Tibial nerve (tissue), 4 donors: ENCODE results near the gene MUC2.

Source experiments
- EP300 ChIP-seq, 2 donors: sonication (generic); formaldehyde crosslinking; IDR thresholded peaks; one replicate each; pipeline ENCODE4 v1.6.1; 2017; ENCODE audit warnings: antibody characterized with exemption in 2 of 2, mild to moderate bottlenecking in 1 of 2
- POLR2A ChIP-seq, 2 donors: fragments of 450-650 bp; IDR thresholded peaks; one replicate each; pipeline ENCODE4 v1.6.1; 2017; ENCODE audit warnings: antibody characterized with exemption in 2 of 2, mild to moderate bottlenecking in 2 of 2, moderate library complexity in 2 of 2
- TF ChIP-seq, protein P1 (sequence below), 5 experiments: fragments of 200-600 bp in 3 of 5; fragments of 450-650 bp in 2 of 5; sonication (generic) in 3 of 5; IDR thresholded peaks; one replicate each; pipeline ENCODE4 v1.5.1; 2016 to 2019; ENCODE audit warnings: antibody characterized with exemption in 5 of 5, mild to moderate bottlenecking in 3 of 5, moderate library complexity in 2 of 5

DNA sequence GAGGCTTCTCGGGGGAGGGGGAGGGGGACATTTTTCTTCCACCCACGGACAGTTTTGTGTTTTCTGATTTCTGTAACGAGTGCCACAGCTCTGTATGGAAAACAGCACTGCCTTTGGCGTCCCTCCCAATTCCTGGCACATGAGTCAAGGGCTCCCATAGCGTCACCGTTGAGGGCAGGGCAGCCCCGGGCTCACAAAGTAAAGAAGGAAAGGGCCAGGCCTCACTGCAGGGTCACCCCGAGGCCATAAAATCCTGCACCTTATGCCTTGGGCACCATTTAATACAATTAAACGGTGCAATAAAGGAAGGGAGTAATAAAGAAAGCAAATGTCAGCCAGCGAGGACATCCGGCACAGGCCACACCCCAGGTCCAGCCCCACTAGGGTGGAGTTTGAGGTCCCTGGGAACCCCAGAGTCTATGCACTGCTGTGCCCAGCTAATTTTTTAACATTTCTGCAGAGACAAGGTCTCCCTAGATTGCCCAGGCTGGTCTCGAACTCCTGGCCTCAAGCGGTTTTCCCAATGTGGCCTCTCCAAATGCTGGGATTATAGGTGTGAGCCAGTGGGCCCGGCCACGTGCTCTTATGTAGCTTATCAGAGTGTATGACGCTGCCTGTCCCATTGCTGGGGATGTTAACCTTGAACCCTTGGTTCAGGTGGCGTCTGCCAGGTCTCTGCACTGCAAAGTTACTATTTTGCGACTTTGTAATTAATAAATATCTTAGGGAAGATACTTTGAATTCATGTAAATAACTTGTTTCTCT lies 13.6 kb upstream of the MUC2 start:
- TF ChIP-seq, protein P1, sequence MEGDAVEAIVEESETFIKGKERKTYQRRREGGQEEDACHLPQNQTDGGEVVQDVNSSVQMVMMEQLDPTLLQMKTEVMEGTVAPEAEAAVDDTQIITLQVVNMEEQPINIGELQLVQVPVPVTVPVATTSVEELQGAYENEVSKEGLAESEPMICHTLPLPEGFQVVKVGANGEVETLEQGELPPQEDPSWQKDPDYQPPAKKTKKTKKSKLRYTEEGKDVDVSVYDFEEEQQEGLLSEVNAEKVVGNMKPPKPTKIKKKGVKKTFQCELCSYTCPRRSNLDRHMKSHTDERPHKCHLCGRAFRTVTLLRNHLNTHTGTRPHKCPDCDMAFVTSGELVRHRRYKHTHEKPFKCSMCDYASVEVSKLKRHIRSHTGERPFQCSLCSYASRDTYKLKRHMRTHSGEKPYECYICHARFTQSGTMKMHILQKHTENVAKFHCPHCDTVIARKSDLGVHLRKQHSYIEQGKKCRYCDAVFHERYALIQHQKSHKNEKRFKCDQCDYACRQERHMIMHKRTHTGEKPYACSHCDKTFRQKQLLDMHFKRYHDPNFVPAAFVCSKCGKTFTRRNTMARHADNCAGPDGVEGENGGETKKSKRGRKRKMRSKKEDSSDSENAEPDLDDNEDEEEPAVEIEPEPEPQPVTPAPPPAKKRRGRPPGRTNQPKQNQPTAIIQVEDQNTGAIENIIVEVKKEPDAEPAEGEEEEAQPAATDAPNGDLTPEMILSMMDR (IDR thresholded peaks at IDR 0.05): no peak
- TF ChIP-seq POLR2A (IDR thresholded peaks at IDR 0.05) (no peak), EP300 (IDR thresholded peaks at IDR 0.05) (no peak)
